Muscle of back (tissue), 13 donors: ENCODE data around the gene TMEM86A. TPM values are rescaled to one million over a fixed set of nuclear protein-coding genes. Genes with fewer than 3 reads are reported as not detected.
A peak's percentile ranks its signal among the peaks of the same experiment; 100 is the strongest.
"Not testable (repeated sequence)": the region's sequence is repeated elsewhere in the genome, so short reads cannot be mapped to it uniquely, and the experiment has no call there.

Source experiments
- DNase-seq, 3 donors: peaks; one replicate each; pipeline versions ENCODE4 v3.0.0 to v3.0.0-alpha.2; 2013
- long read RNA-seq, 9 donors: transcript quantifications; one replicate each; lab custom pipeline, GENCODE V29; 2026
- polyA plus RNA-seq, 10 donors: library from polyadenylated mRNA; unstranded; fragments of 120-200 nt; gene quantifications; one replicate each; pipeline ENCODE4 v1.2.1, GENCODE V29; 2013; ENCODE audit not compliant: insufficient read length in 10 of 10

The TMEM86A gene, protein sequence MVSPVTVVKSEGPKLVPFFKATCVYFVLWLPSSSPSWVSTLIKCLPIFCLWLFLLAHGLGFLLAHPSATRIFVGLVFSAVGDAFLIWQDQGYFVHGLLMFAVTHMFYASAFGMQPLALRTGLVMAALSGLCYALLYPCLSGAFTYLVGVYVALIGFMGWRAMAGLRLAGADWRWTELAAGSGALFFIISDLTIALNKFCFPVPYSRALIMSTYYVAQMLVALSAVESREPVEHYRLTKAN
- 1 to 10 TPM; 1.8 to 3.6 (median 3.0) TPM for polyA plus RNA-seq
- long read RNA-seq, donor 1, partial matches to known transcripts = 0 of 1 reads
- long read RNA-seq, donor 1, other reads (novel, unspliced or antisense) = 0 of 1 reads
- long read RNA-seq, donor 2 = 0 reads
- long read RNA-seq, donor 3 = 0 reads
- long read RNA-seq, donor 4 = 0 reads
- long read RNA-seq, donor 5, partial matches to known transcripts = 0 of 1 reads
- long read RNA-seq, donor 5, other reads (novel, unspliced or antisense) = 0 of 1 reads
- long read RNA-seq, donor 6 = 0 reads
- long read RNA-seq, donor 7, partial matches to known transcripts = 0 of 1 reads
- long read RNA-seq, donor 7, other reads (novel, unspliced or antisense) = 0 of 1 reads
- long read RNA-seq, donor 8, partial matches to known transcripts = 0 of 1 reads
- long read RNA-seq, donor 8, other reads (novel, unspliced or antisense) = 0 of 1 reads
- long read RNA-seq, donor 9, partial matches to known transcripts = 0 of 1 reads
- long read RNA-seq, donor 9, other reads (novel, unspliced or antisense) = 0 of 1 reads

DNA sequence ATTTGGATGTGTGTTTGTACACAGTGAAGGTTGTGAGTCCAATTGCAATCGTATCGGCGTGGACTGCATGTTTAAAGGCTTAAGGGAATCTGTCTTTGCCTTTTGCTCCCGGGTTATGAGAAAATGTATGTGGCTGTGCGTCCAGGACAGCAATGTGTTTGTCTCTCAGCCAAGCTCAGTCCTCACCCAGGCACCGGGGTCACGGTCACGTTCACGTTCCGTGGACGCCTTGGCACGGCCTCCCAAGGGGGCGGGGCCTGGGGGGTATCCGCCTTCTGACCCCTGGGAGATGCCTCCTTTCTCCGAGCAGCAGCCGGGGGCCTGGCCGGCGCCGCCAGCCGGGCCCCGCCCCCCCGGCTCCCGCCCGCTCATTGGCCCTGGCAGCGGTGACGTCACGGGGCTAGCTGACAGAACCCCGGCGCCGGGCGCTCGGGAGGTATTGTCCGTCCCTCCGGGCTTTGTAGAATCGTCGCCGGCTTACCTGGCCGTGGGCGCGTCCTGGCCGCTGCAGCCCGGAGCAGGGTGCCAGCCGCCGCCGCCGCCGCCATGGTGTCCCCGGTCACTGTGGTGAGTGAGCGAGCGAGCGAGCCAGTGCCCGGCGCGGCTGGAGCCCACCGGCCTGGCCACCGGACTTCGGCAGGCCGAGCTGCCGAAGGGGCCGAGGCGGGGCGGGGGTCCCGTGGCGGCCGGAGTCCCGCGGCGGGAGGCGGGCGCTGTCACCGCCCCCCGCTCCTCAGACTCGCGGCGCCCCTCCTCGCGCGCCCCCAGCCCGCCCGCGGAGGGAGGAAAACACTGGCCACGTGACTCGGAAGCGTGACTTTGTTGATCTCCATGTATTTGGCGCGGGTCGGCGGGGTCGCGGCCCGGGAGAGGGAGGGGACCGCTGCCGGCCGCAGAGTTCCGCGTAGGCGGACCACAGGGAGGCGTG, at the start of gene TMEM86A:
TMEM86A (plus strand) TSS at position 439 of the 928 bp plus-strand sequence; CDS start at position 547, 108 bp downstream.
- peak; percentile 82 to 95 (median 91) for DNase-seq

DNA sequence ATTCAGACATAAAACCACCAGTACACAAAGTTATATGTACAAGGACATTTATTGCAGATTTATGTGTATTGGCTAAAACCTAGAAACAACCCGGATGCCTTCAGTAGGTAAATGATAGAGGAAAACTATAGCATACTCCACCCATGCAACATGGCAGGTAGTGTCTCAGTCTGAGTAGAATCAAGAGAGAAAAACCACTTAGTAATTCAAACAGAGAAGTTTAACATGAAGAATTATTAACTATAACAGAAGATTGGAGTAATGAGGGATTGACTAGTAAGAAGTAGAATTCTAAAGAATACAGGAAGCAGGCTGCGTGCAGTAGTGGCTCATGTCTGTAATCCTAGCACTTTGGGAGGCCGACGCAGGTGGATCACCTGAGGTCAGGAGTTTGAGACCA, 48.2 kb upstream of the TMEM86A start:
- no peak for DNase-seq

DNA sequence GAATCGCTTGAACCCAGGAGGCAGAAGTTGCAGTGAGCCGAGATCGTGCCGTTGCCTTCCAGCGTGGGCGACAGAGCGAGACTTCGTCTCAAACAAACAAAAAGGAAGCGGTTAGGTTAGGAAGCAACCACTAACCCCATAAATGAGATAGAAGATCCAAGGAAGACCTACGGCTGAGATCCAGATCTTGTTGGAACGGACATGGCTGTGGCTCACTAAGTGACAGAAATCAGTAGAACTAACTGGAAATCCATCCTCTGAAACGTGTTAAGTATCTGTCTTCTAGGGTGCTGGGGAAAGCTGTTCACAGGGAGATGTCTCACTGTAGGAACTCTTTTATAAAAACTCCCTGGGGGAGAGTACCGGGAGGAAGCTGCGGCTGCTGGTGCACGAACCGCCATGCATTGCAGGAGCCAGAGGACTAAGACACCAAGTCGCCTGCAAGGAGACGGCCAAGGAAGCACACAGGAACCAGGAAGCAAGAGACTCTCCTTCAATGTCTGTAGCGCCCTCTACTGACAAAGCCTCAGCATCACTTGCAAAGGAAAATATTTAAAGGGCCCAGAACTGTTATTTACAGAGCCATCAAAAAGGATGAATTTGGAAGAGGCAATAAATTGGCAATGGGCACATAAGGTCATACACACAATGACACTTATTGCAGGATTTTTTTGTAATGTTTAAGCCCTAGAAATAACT, 47.6 kb upstream of the TMEM86A start:
- peak; percentile 24 to 38 (median 24) for DNase-seq

DNA sequence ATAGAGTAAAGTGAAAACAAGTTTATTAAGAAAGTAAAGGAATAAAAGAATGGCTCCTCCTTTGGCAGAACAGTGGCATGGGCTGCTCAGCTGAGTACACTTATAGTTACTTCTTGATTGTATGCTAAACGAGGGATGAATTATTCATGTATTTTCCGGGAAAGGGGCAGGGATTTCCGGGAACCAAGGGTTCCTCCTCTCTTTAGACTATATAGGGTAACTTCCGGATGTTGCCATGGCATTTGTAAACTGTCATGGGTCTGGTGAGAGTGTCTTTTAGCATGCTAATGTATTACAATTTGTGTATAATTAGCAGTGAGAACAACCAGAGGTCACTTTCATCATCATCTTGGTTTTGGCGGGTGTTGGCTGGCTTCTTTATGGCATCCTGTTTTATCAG, 40.9 kb upstream of the TMEM86A start:
- no peak for DNase-seq

DNA sequence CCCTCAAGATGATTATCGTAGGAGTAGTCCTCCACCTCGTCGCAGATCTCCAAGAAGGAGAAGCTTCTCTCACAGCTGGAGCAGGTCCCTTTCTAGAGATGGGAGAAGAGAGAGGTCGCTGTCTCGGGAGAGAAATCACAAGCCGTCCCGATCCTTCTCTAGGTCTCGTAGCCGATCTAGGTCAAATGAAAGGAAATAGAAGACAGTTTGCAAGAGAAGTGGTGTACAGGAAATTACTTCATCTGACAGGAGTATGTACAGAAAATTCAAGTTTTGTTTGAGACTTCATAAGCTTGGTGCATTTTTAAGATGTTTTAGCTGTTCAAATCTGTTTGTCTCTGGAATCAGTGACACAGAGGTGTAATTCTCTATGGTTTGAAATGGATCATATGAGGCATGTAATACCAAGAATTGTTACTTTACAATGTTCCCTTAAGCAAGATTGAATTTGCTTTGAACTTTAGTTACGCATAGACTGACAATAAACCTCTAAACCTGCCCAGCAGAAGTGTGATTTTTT, 33.2 kb upstream of the TMEM86A start:
- not testable (repeated sequence) for DNase-seq

DNA sequence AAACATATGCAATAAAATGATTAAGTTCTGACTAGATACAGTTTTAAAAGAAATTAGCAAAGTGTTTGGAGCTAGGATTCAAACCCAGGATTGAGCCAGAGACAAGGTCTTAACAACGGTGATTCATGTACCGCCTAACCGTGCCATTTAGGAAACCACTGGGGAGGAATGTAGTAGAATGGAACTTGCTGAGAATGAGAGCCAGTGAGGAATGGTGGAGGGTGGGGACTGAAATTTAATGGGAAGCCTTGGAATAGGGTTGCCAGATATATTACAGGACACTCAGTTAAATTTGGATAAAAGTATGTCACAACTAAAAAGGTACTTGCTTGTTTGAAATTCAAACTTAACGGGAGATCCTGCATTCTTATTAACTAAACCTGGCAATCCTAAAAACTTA, 30.4 kb upstream of the TMEM86A start:
- DNase-seq = no peak

DNA sequence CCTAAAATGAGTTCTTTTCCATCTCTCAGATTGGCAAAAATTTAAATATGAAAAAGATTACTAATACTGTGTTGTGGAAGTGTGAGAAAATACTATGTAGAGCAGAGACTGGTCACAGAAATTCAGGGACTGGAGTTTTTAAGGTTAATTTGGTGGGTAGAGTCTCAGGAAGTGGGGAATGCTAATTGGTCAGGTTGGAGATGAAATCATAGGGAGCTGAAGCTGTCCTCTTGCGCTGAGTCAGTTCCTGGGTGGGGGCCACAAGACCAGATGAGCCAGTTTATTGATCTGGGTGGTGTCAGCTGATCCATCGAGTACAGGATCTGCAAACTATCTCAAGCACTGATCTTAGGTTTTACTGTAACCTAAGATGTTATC, 29.4 kb upstream of the TMEM86A start:
- DNase-seq = no peak

DNA sequence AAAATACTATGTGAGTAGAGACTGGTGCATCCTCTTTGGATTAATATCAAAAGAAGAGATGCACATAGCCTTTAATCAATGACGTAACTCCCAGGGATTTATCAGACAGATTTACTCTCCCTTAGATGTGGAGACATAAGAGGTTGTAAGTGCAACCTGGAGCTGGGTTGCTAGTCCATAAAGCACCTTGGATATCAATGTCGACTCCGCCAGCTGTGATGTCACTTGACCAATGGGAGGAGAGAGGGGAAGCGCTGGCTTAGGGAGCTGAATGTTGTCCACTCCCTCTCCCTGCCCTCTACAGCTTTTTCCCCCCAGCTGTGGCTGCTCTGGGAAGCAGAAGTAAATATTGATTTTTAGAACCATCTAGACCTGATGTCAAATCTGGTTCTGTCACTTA, 28.9 kb upstream of the TMEM86A start:
- no peak for DNase-seq

DNA sequence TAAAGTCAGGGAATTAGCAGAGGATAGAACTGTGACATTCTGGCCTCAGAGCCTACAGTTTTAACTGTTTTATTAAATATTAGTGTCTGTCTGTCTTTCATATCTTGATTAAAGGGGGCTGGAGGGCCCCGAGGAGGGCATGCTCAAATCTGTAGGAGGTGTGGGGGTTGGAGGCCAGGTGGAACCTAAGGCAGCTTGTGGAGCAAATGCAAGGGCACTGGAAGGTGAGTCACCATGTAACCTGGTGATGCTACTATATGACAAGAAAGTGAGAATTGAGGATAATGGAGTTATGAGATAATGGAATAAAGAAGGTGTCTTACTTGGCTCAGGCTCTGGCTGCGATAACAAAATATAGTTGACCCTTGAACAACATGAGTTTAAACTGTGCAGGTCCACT, 27.3 kb upstream of the TMEM86A start:
- DNase-seq = no peak

DNA sequence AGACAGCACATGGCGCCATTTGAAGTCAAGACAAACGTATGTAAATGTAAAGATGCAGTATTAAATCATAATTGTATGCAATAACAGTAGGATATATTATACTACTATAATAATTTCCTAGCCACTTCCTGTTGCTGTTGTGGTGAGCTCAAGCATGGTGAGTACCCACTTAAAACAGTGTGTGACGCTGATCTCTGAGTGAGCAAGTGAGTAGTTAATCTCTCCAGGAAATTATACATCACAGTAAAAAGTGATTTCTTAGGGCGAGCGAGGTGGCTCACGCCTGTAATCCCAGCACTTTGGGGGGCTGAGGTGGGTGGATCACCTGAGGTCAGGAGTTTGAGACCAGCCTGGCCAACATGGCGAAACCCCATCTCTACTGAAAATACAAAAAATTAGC, 26.4 kb upstream of the TMEM86A start:
- not testable (repeated sequence) for DNase-seq

DNA sequence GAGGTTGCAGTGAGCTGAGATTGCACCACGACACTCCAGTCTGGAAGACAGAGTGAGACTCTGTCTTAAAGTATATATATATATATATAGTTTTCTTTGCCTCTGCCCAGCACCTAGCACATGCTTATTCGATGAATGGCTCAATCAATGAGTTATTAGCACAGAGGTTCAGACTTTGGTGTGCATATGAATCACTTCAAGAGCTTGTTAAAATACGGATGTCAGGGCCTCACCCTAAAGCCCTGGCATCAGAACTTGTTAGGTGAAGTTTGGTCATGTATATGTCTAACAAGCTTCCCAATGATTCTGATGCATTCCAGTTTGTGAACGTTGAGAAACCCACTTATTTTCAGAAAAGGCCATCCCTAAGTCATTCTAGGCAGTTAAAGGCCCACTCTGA, 21.8 kb upstream of the TMEM86A start:
- DNase-seq = no peak

DNA sequence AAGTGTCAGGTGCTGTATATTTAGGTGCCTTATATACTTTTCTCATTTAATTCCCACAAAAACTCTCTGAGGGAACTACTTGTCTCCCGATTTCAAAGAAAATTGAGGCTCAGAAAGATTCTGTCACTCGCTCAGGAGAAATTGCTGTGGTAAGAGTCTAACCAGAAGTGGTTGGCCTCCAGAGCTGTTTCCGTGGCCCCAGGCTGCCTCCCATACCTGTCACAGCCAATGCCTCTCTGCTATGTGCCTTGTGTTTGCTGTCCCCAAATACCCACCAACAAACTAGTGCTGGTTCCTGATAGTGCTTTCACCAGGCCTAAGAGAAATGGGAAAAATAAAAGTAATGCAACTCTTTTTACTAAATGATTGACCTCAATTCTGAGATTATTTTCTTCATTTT, 21.0 kb upstream of the TMEM86A start:
- no peak for DNase-seq

DNA sequence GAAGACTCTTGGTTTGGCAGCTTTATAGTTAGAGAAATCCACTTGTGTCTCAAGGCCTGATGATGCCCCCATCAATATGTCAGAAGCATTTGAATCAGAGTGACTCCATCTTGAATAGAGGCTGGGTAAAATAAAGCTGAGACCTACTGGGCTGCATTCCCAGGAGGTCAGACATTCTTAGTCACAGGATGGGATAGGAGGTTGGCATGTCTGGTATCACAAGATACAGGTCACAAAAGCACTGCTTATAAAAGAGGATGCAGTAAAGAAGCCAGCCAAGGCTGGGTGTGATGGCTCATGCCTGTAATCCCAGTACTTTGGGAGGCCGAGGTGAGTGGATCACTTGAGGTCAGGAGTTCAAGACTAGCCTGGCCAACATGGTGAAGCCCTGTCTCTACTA, 16.6 kb upstream of the TMEM86A start:
- not testable (repeated sequence) for DNase-seq

DNA sequence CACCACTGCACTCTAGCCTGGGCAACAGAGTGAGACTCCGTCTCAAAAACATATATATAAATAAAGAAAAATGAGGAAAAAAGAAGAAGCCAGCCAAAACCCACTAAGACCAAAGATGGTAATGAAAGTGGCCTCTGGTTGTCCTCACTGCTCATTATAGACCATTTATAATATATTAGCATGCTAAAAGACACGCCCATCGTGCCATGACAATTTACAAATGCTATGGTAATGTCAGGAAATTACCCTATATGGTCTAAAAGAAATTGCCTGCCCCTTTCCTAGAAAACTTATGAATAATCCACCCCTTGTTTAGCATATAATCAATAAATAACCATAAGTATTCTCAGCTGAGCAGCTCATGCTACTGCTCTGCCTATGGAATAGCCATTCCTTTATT, 16.1 kb upstream of the TMEM86A start:
- no peak for DNase-seq

DNA sequence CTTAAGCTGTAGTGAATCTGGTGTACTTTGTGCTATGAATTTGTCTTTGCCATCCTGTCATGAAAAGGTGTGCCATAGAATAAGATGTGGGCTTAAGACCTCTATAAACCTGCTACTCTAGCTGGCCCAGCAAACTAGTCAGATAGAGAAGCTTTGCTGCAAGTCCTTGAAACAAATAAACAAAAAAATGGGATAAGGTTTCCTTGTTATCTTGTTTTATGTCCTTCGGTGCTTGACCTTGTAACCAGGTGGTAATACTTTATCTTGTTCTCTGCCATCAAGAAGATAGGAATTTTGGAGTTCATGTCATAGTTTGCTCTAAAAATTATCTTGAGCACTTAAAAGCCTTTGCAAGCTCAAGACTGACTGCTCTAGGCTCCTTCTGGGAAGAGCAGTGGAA, 14.3 kb upstream of the TMEM86A start:
- DNase-seq = no peak

DNA sequence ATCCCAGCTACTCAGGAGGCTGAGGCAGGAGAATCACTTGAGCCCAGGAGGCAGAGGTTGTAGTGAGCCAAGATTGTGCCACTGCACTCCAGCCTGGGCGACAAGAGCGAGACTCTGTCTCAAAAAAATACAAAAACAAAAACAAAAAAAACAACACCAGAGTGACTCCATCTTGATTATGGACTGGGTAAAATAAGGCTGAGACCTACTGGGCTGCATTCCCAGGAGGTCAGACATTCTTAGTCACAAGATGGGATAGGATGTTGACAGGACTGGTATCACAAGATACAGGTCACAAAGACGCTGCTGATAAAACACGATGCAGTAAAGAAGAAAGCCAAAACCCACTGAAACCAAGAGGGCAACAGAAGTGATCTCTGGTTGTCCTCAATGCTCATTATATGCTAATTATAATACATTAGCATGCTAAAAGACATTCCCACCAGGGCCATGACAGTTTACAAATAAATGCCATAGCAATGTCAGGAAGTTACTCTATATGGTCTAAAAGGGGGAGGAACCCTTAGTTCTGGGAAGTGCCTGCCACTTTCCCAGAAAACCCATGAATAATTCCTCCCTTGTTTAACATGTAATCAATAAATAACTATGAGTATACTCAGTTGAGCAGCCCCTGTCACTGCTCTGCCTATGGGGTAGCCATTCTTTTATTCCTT, 7.0 kb upstream of the TMEM86A start:
- DNase-seq = not testable (repeated sequence)

DNA sequence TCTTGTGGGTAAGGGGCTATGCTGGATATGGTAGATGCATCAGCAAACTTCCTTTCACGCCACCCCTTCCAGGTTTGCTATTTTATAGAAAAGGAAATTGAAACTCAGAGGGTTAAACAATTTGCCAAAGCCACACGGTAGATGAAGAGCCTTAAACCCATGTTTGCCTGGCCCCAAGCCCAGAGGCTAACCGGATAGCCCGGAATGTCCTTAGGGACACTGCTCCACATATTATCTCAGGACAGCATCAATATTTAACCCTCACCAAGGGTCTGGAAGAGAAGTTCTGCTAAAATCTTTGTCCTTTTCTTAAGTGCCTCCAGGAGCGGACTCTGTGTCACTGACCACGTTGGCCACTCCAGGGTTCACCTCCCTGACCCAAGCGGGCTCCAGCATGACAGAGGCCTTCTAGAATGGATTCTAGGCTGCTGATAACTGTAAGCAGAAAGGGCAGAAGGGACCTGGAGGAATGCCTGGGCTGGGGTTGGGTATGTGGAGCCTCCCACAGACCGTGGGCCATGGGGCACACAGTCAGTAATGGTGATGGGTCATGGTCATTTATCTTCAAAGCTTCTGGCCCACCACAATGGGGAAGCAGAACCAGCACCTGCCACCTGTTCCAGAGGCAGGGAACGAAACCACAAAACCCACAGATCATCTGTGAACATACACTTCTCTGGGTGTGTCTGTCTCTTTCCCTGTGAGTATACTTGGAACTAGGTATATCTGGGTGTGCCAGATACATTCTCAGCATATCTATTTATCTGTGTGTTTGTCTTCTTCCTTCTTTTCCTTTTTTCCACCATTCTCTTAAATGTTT, 5.4 kb upstream of the TMEM86A start:
- no peak for DNase-seq

DNA sequence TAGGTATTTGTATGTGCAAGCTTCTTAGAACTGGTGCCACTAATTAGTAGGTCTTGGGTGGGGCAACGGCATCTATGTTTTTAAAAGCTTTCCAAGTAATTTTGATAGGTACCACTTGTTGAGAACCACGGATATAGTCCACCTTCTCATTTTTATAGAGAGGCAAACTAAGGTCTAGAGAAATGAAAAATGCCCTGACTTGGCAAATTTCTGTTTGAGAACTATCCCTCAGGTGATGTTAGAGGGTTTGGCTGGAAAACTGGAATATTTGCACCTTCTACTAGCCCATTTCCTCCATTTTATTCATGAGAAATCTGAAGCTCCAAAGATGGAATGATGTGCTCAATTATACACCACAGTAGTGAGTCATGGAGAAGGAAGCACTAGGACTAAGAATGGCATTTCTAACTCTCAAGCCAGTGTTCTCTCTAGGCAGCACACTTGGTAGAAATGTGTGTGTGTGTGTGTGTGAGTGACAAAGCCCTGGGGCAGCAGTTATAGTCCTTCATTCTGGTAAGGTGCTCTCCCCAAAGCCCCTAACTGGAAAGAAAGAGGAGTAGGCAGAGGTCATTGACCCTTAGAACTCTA, 1.8 kb upstream of the TMEM86A start:
- DNase-seq = no peak

DNA sequence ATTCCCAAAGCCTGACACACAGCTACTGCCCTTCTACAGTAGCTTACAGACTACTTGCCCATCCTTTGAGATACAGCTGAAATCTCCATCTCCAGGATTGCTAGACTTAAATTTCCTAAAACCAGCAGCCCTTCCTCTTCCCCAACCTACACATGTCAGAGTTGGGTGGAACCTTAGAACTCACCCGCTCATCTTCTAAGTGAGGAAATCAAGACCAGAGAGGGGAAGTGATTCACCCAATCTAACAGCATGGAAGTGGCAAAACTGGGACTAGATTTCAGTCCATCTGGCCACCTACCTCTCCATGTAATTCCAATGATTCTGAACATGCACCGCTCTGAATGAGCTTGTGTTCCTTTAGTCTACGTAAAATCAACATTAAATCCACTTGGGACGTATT, 1.0 kb upstream of the TMEM86A start:
- DNase-seq = no peak
